Esophagus squamous epithelium (tissue), 5 donors: Measurements from ENCODE around the gene CD247. TPM values are rescaled to one million over a fixed set of nuclear protein-coding genes. Genes with fewer than 3 reads are reported as not detected.

Experiments used
- DNase-seq: peaks from one replicate; lab custom pipeline; 2025; lab: John Stamatoyannopoulos, UW
- H3K27ac ChIP-seq, 4 donors: fragments of 200-600 bp; sonication (generic); one replicate each; pipeline ENCODE4 v1.5.1; 2016 to 2019; ENCODE audit warnings: mild to moderate bottlenecking in 1 of 4
- H3K27me3 ChIP-seq, 4 donors: fragments of 200-600 bp; sonication (generic); 1 replicate in 3 of 4; 2 replicates in 1 of 4; pipeline versions ENCODE4 v1.5.1 to v1.6.0; 2017 to 2021; ENCODE audit warnings: antibody characterized with exemption in 1 of 4
- H3K36me3 ChIP-seq, 3 donors: fragments of 200-600 bp; sonication (generic); one replicate each; pipeline ENCODE4 v1.5.1; 2016 to 2019
- H3K4me1 ChIP-seq, 3 donors: fragments of 200-600 bp; sonication (generic); one replicate each; pipeline ENCODE4 v1.5.1; 2017 to 2019
- H3K4me3 ChIP-seq, 4 donors: fragments of 200-600 bp; sonication (generic); 1 replicate in 3 of 4; 2 replicates in 1 of 4; pipeline ENCODE4 v1.5.1; 2016 to 2019; ENCODE audit warnings: mild to moderate bottlenecking in 2 of 4, moderate library complexity in 1 of 4
- H3K9me3 ChIP-seq, 3 donors: fragments of 200-600 bp; sonication (generic); one replicate each; pipeline ENCODE4 v1.5.1; 2016 to 2019
- POLR2A ChIP-seq, 4 donors: fragments of 450-650 bp; IDR thresholded peaks; one replicate each; pipeline ENCODE4 v1.6.1; 2017; ENCODE audit warnings: antibody characterized with exemption in 4 of 4, mild to moderate bottlenecking in 4 of 4, moderate library complexity in 3 of 4
- WGBS, 2 donors: methylation state at CpG; one replicate each; pipeline ENCODE4 v1.1.5; 2018; 5-methylcytosine and 5-hydroxymethylcytosine counted together
- intact Hi-C: fragments of 100-400 bp; cut with DNase I; formaldehyde crosslinking; loops from one replicate; pipeline ENCODE4 v1.15.0; 2022
- total RNA-seq, 4 donors: library from RNA; depleted of rRNA; stranded (reverse); fragments of >200 nt; gene quantifications; one replicate each; pipeline ENCODE4 v1.1.0, GENCODE V29; 2016
- TF ChIP-seq, protein P1 (sequence below), 6 experiments: fragments of 450-650 bp in 4 of 6; fragments of 200-600 bp in 2 of 6; sonication (generic) in 2 of 6; IDR thresholded peaks; one replicate each; pipeline ENCODE4 v1.5.1; 2016 to 2019; ENCODE audit warnings: antibody characterized with exemption in 6 of 6, mild to moderate bottlenecking in 4 of 6, moderate library complexity in 4 of 6
- donor health status: DM: yes; HTN: yes; CAD: no.

CD247 gene
- total RNA-seq, 4 donors from 2014 or later: 0.68 to 3.5 (median 3.1) TPM

DNA sequence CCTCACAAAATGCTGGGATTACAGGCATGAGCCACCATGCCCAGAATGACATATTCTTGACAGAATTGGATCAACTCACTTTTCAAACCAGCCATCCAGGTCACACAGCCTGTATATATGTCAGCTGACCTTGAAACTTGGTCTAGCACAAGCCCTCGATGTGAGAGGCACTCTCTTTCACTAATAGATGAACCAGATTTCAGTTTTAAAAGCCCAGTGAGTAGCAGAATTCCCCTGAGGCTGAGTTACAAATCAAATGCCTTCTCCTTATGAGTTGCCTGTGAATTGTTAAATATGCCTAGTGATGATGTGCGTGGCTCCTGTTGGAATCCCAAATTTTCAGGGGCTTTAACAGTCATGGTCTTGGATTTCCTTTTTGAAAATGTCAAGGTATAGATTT lies 88.7 kb downstream of the CD247 start:
- H3K9me3 ChIP-seq: no peaks in the 10 kb centered on the region
- no peaks in the 10 kb centered on the region for H3K27me3 ChIP-seq
- H3K4me3 ChIP-seq: no peak overlapping the region
- H3K4me1 ChIP-seq: peaks cover 16 to 56% (median 17%) of the 10 kb centered on the region in 3 donors
- no peaks in the 10 kb centered on the region for H3K36me3 ChIP-seq
- WGBS, 2 donors: 56 to 64% methylated on average over 2 of the region's 2 CpGs
- TF ChIP-seq, protein P1, sequence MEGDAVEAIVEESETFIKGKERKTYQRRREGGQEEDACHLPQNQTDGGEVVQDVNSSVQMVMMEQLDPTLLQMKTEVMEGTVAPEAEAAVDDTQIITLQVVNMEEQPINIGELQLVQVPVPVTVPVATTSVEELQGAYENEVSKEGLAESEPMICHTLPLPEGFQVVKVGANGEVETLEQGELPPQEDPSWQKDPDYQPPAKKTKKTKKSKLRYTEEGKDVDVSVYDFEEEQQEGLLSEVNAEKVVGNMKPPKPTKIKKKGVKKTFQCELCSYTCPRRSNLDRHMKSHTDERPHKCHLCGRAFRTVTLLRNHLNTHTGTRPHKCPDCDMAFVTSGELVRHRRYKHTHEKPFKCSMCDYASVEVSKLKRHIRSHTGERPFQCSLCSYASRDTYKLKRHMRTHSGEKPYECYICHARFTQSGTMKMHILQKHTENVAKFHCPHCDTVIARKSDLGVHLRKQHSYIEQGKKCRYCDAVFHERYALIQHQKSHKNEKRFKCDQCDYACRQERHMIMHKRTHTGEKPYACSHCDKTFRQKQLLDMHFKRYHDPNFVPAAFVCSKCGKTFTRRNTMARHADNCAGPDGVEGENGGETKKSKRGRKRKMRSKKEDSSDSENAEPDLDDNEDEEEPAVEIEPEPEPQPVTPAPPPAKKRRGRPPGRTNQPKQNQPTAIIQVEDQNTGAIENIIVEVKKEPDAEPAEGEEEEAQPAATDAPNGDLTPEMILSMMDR (IDR thresholded peaks at IDR 0.05): no peak
- no peak for TF ChIP-seq POLR2A (IDR thresholded peaks at IDR 0.05)
- intact Hi-C loops: no loop called here
- no peak for DNase-seq
- H3K27ac ChIP-seq: peak overlapping the region in 2 of 4 donors; percentile 48 to 54

DNA sequence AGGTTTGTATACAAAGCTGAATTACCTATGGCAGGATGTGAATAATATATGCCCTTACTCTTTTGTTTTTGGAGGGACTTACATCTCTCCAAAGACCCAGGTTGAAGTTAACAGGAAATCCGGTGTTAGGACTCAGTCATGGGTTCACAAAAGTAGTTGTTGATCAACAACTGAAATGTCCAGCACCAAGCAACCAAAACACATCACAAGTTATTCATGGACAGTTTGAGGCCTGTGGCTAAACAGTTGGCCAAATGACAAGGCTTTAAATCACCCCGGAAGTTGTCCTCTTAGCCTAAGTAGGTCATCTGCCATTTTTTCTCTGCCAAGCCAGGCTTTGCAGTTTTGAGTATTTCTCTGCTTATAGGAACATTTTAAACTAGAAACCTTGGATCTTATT lies 89.9 kb downstream of the CD247 start:
- intact Hi-C loops: no loop called here

DNA sequence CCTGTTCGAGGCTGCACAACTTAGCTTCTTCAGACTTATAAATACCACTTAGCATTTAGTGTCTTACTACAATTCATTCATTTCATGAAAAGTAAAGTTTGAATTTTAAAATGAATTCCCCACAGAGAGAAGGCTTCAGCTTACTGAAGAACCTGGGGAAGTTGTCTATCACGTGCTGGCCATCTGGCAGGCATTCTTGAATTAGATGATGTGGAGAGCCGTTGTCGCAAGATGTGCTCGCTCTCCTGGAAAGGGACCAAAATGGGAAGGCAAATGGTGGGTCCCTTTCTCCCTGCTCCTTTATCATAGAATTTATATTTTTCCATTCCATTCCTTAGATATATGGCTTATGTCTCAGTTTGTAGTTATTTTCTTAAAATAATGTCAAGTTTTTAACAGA lies 90.5 kb downstream of the CD247 start:
- intact Hi-C loops: no loop called here
- no peak for TF ChIP-seq POLR2A (IDR thresholded peaks at IDR 0.05)
- TF ChIP-seq, protein P1 (IDR thresholded peaks at IDR 0.05): no peak
- H3K27me3 ChIP-seq: no peaks in the 10 kb centered on the region
- peaks cover 21 to 74% (median 31%) of the 10 kb centered on the region in 3 donors for H3K4me1 ChIP-seq
- no peaks in the 10 kb centered on the region for H3K36me3 ChIP-seq
- no peaks in the 10 kb centered on the region for H3K9me3 ChIP-seq
- H3K27ac ChIP-seq: peak overlapping the region in 1 of 4 donors; percentile 6
- 75 to 76% methylated on average over 4 to 5 of the region's 5 CpGs for WGBS, 2 donors
- H3K4me3 ChIP-seq: no peak overlapping the region
- no peak for DNase-seq

More for the DNA sequence above, 89.9 kb downstream of the CD247 start:
- H3K27ac ChIP-seq: peak overlapping the region in 1 of 4 donors; percentile 6
- no peak overlapping the region for H3K4me3 ChIP-seq
- 43 to 46% methylated on average over 2 of the region's 2 CpGs for WGBS, 2 donors
- H3K9me3 ChIP-seq: no peaks in the 10 kb centered on the region
- H3K4me1 ChIP-seq: peaks cover 21 to 69% (median 27%) of the 10 kb centered on the region in 3 donors
- no peaks in the 10 kb centered on the region for H3K27me3 ChIP-seq
- no peak for TF ChIP-seq POLR2A (IDR thresholded peaks at IDR 0.05)
- TF ChIP-seq, protein P1 (IDR thresholded peaks at IDR 0.05): no peak
- no peak for DNase-seq
- no peaks in the 10 kb centered on the region for H3K36me3 ChIP-seq

DNA sequence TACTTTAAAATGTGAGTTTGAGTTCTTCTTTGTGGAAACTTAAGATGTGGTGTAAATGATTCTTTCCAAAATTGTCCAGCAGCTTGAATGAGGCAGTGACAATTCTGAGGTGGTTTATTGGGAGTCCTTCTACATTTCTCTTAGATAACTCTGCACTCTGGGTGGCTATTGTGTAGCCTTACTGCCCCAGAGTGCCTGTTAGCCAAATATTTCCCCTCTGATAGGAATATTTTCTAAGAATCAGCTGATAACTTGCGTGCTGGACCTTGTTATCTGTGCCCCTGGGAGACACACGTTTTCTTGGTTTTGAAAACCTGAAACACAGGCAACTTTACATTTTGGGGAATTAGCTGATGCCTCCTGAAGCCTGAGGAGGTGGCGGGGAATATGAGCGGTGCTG lies 91.6 kb downstream of the CD247 start:
- Histone ChIP-seq H3K4me1 (peaks cover 21 to 81% (median 31%) of the 10 kb centered on the region in 3 donors), H3K36me3 (no peaks in the 10 kb centered on the region), H3K9me3 (no peaks in the 10 kb centered on the region), H3K27ac (no peak overlapping the region), H3K27me3 (no peaks in the 10 kb centered on the region), H3K4me3 (no peak overlapping the region)
- 93 to 96% methylated on average over 4 of the region's 4 CpGs for WGBS, 2 donors
- intact Hi-C loops: no loop called here
- TF ChIP-seq POLR2A (IDR thresholded peaks at IDR 0.05): no peak
- TF ChIP-seq, protein P1 (IDR thresholded peaks at IDR 0.05): no peak
- no peak for DNase-seq

DNA sequence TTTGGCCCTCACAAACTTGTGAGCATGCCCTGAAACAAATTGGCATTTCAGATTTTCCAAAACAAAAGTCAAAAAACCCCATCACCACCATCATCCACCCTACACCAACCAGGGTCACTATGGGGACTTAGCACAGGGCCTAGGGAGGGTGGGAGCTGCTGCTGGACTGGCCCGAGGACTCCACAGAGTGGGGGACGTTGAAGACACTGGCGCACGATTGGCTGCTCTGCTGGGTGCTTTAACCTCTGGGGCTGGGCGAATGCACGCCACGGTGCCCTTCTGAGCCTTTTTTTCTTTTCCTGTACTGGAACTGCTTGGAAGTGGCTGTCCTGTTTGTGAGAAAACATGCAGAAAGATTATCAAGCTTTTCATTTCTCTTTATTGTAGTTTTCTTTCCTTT lies 92.8 kb downstream of the CD247 start:
- intact Hi-C loops: no loop called here
- WGBS, 2 donors: 87 to 91% methylated on average over 7 of the region's 7 CpGs

More for the DNA sequence above, 92.8 kb downstream of the CD247 start:
- Histone ChIP-seq H3K27me3 (no peaks in the 10 kb centered on the region), H3K9me3 (no peaks in the 10 kb centered on the region), H3K27ac (peak overlapping the region in 1 of 4 donors; percentile 77), H3K36me3 (no peaks in the 10 kb centered on the region), H3K4me3 (no peak overlapping the region), H3K4me1 (peaks cover 14 to 79% (median 26%) of the 10 kb centered on the region in 3 donors)
- no peak for DNase-seq
- TF ChIP-seq, protein P1 (IDR thresholded peaks at IDR 0.05): no peak
- TF ChIP-seq POLR2A (IDR thresholded peaks at IDR 0.05): no peak
